SK-N-MC (cell line): Measurements from ENCODE around the gene PTPRN2.

Experiments
- DNase-seq: peaks from one replicate; pipeline ENCODE4 v3.0.0-alpha.2; 2011; ENCODE audit warnings: low read depth, low spot score
- H3K27ac ChIP-seq: fragments of 200-600 bp; sonication (generic); 2 replicates; pipeline ENCODE4 v1.5.1; 2016; ENCODE audit warnings: mixed run types
- H3K36me3 ChIP-seq: fragments of 200-600 bp; sonication (generic); 2 replicates; pipeline ENCODE4 v1.6.1; 2017; ENCODE audit warnings: antibody characterized with exemption, low read length, mixed read lengths; ENCODE audit not compliant: insufficient read depth
- H3K4me3 ChIP-seq: fragments of 200-600 bp; sonication (generic); 2 replicates; pipeline ENCODE4 v1.5.1; 2016
- H3K9ac ChIP-seq: fragments of 200-600 bp; sonication (generic); 2 replicates; pipeline ENCODE4 v1.8.0; 2017; ENCODE audit warnings: mixed run types, mixed read lengths; ENCODE audit not compliant: insufficient read length
- H3K9me3 ChIP-seq: fragments of 200-600 bp; sonication (generic); 2 replicates; pipeline ENCODE4 v1.6.1; 2017; ENCODE audit warnings: low read depth, mild to moderate bottlenecking, antibody characterized with exemption, low read length, moderate library complexity, mixed read lengths
- EZH2 ChIP-seq: fragments of 200-600 bp; sonication (generic); IDR thresholded peaks from one replicate; pipeline ENCODE4 v1.6.1; 2017; ENCODE audit warnings: antibody characterized with exemption
- FOXP2 ChIP-seq: optimal IDR thresholded peaks from 2 replicates; pipeline ENCODE3; 2011; ENCODE audit warnings: mild to moderate bottlenecking, moderate library complexity; ENCODE audit not compliant: insufficient read depth; ENCODE audit errors: extremely low read length, control extremely low read depth
- POLR2AphosphoS5 ChIP-seq: IDR thresholded peaks from 2 replicates; pipeline ENCODE4 v1.6.1; 2012; ENCODE audit warnings: mild to moderate bottlenecking, low read depth, low read length, borderline replicate concordance

Gene PTPRN2

DNA sequence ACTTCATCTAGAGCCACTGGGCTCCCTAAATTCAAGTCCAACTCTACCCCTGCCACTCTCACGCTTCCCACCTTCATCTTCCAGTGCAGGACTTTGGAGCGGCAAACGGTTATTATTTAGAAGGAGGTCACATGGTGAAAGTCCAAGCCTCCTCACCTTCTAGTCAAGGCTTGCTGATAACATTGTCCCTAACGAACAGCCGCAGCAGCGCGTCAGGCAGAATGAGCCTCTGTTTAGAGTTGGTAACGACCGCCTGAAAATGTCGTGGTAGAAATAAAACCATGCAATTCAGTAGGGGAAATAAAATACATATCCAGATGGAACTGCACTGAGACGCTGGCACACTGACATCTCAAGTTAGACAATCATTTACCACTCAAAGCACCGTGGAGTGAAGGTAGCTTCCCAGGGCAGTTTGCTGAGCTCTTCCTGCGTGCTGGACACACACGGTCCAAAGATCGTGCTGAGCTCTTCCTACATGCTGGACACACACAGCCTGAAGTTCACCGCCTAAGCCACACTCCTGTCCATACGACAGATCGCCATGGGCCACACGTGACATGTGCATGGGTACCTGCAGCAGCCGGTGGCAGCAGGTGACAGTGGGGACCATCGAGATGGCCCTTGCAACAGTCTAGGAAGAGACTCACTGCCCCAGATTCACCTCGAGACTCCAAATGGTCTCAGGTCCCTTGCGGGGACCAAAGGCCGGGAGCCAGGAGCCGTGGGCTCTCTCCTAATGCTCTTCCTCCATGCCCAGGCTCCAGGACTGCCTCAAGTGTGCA, 323.5 kb downstream of the PTPRN2 start:
- no peak overlapping the region for H3K9ac ChIP-seq
- no peaks in the 10 kb centered on the region for H3K9me3 ChIP-seq
- no peak overlapping the region for H3K27ac ChIP-seq
- H3K36me3 ChIP-seq: no peaks in the 10 kb centered on the region
- no peak overlapping the region for H3K4me3 ChIP-seq
- no peak for DNase-seq
- TF ChIP-seq FOXP2 (no peak), POLR2AphosphoS5 (no peak), EZH2 (no peak)

- no peaks in the 10 kb centered on the region for H3K9me3 ChIP-seq
- TF ChIP-seq EZH2 (no peak), POLR2AphosphoS5 (no peak), FOXP2 (no peak)
- no peak for DNase-seq
Measured at GRCh38 chr7:158263110-158263963, 324.3 kb downstream of the PTPRN2 start.

GRCh38 chr7:158262284-158263109, 325.1 kb downstream of the PTPRN2 start:
- Histone ChIP-seq H3K9ac (no peak overlapping the region), H3K9me3 (no peaks in the 10 kb centered on the region), H3K4me3 (no peak overlapping the region), H3K27ac (no peak overlapping the region), H3K36me3 (no peaks in the 10 kb centered on the region)
- TF ChIP-seq EZH2 (no peak), POLR2AphosphoS5 (no peak), FOXP2 (no peak)
- no peak for DNase-seq

More at GRCh38 chr7:158263110-158263963, 324.3 kb downstream of the PTPRN2 start:
- H3K4me3 ChIP-seq: no peak overlapping the region
- H3K27ac ChIP-seq: no peak overlapping the region
- no peak overlapping the region for H3K9ac ChIP-seq
- H3K36me3 ChIP-seq: no peaks in the 10 kb centered on the region

DNA sequence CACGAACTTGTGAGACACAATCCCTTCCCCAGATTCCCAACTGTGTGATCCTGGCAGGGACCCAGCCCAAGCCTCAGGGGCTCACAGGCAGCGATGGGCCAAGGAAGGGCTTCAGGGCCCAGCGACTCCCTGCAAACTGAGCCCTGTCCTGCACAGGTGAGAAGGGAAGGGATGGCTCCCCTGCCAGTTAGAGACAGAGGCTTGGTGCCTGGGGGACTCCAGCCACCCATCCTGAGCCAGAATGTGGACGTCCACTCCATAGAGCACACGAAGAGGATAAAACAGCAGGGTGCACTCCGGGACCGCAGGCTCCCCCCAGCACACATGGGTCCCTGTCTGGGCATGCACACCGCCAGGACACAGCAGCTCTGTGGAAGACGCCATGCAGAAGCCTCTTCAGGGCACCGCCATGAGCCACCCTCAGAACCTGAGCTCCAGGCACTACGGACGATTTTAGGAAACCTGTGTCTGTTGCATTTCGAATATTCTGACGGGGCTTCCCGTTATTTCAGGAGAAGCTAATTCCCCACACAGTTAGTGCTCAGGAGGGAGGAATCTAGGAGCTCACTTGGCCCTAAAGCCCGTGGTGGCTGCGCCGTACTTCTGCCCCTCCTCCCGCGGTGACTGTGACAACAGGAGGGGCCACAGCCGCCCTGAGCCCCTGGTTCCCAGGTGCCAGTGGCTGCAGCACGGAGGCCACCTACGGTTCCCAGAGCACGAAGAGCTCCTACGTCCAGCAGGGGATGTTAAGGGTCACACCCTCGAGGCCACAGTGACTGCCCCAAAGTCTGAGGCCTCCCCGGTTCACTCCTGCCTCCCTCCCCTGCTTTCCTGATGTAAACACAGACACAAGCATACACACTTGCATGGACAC, 326.0 kb downstream of the PTPRN2 start:
- Histone ChIP-seq H3K36me3 (no peaks in the 10 kb centered on the region), H3K4me3 (no peak overlapping the region), H3K27ac (no peak overlapping the region), H3K9me3 (no peaks in the 10 kb centered on the region), H3K9ac (no peak overlapping the region)
- no peak for DNase-seq
- no peak for TF ChIP-seq EZH2
- no peak for TF ChIP-seq FOXP2
- TF ChIP-seq POLR2AphosphoS5: no peak

DNA sequence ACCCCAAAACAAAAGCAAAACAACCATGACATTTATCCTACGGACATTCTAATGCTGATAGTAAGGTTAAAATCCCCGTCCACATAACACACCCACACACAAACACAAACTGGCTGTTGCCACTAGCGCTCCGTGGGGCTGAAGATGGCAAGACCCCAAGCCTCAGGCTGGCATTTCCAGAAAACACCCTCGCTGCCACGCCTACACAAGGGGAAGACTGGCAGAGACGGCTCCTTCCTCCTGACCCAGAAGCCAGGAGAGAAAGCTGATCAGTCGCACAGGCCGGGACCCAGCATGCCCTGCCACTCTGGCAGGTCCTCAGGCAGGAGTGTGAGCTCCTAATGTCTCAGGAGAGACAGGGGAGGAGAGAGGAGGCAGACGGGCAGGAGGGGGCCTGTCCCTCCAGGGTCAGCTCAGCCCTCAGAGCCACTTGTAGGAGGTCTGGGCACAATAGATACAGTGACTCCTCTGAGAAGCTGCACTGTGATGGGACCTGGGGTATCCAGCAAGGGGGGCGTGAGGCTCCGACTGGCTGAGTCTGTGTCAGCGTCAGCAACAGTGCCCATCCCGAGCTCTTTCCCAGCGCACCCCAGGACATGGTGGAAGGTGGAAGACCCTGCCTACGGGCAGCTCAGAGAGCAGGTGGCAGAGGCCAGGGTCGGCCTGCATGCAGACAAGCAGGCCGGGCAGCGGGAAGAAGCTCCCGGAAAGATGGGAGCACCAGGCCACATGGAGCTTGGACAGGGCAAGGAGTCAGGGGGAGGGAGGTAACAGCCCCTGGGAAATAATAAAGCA, 326.9 kb downstream of the PTPRN2 start:
- TF ChIP-seq POLR2AphosphoS5 (no peak), FOXP2 (no peak), EZH2 (no peak)
- Histone ChIP-seq H3K9ac (no peak overlapping the region), H3K4me3 (peak overlapping the region; percentile 6; the same call in 1 of the 2 replicates), H3K36me3 (no peaks in the 10 kb centered on the region), H3K9me3 (no peaks in the 10 kb centered on the region), H3K27ac (no peak overlapping the region)
- no peak for DNase-seq

DNA sequence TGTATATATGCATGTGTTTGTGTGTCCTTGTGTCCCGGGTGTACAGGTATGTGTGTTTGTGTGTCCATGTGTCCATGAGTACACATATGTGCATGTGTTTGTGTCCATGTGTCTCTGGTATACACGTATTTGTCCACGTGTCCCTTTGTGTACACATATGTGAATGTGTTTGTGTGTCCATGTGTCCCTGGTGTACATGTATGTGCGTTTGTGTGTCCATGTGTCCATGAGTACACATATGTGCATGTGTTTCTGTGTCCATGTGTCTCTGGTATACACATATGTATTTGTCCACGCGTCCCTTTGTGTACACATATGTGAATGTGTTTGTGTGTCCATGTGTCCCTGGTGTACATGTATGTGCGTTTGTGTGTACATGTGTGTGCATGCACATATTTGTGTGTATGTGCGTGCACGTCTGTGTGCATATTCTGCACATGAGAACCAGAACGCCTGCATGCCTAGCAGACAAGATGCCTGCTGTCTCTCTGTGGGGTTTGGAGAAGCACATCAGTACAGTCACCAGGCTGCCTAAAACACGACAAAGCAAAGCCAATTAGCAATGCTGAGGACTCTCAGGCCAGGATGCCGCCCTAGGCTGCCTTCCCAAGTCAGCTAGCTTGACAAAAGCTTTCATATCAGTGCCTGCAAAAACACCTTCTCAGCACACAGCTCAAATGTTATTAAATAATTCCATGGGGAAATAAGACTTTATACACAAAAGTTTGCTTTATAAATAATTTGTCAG, 327.8 kb downstream of the PTPRN2 start:
- H3K9ac ChIP-seq: no peak overlapping the region
- TF ChIP-seq POLR2AphosphoS5 (no peak), FOXP2 (no peak), EZH2 (no peak)
- no peaks in the 10 kb centered on the region for H3K36me3 ChIP-seq
- no peaks in the 10 kb centered on the region for H3K9me3 ChIP-seq
- no peak for DNase-seq
- peak overlapping the region; percentile 6; the same call in 1 of the 2 replicates for H3K4me3 ChIP-seq
- no peak overlapping the region for H3K27ac ChIP-seq

- Histone ChIP-seq H3K27ac (no peak overlapping the region), H3K36me3 (no peaks in the 10 kb centered on the region), H3K4me3 (no peak overlapping the region), H3K9ac (no peak overlapping the region), H3K9me3 (no peaks in the 10 kb centered on the region)
- TF ChIP-seq POLR2AphosphoS5: no peak
- TF ChIP-seq FOXP2: no peak
- no peak for TF ChIP-seq EZH2
- no peak for DNase-seq
Measured at GRCh38 chr7:158259141-158259540, 328.5 kb downstream of the PTPRN2 start.
